GM19438 (cell line): ENCODE data around the gene SRD5A2.

ENCODE experiments used
- ATAC-seq: cut with Tn5 transposase; IDR thresholded peaks from one replicate; pipeline ENCODE4 v1.9.1; 2021; ENCODE audit warnings: low read depth; ENCODE audit not compliant: unreplicated experiment

Gene SRD5A2, protein sequence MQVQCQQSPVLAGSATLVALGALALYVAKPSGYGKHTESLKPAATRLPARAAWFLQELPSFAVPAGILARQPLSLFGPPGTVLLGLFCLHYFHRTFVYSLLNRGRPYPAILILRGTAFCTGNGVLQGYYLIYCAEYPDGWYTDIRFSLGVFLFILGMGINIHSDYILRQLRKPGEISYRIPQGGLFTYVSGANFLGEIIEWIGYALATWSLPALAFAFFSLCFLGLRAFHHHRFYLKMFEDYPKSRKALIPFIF

DNA sequence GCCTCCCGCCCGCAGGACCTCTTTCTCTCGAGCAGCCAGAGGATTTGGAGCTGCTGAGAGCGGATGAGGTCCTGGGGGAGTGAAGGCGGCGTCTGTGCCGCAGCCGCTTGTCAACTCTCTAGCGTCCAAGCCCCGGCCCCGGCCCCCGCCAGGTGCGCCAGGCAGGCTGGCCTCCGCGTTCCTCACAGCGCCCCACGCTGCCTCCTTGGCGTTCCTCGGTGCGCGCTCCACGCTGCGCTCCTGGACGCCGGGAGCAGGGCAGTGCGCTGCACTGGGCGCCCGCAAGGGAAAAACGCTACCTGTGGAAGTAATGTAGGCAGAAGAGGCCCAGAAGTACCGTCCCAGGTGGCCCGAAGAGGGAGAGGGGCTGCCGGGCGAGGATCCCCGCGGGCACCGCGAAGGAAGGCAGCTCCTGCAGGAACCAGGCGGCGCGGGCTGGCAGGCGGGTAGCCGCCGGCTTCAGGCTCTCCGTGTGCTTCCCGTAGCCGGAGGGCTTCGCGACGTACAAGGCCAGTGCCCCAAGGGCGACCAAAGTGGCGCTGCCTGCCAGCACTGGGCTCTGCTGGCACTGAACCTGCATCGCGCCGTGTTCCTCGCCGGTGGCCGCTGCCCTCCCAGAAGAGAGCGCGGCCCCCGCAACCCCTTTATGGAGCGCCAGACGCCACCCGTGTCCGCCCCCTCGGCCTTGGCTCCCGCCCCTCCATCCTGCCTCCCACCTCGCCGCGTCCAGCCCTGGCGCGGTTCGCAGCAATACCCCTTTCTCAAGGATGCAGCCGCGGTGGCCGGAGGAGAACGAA is at the start of gene SRD5A2:
TSS of gene SRD5A2 (minus strand) at position 618 of the 797 bp plus-strand sequence. CDS start at position 580, 38 bp downstream.
- no peak for ATAC-seq

DNA sequence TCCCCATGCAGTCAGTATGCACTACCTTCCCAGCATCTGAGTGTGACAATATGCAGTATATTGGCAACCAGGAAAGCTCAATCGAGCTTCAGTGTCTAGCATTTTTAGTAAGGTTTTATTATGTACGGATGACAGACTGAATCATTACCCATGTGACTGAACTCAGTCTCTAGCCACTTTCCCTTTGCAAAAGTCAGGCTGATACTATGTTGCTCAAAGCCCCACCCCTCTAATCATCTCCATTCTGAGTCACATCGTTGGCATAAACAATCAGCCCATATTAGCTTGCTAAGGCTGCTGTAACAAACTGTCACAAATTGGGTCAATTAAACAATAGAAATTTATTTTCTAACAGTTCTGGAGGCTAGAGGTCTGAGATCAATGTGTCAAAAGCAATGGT is 25.8 kb upstream of the SRD5A2 start:
- ATAC-seq = no peak

DNA sequence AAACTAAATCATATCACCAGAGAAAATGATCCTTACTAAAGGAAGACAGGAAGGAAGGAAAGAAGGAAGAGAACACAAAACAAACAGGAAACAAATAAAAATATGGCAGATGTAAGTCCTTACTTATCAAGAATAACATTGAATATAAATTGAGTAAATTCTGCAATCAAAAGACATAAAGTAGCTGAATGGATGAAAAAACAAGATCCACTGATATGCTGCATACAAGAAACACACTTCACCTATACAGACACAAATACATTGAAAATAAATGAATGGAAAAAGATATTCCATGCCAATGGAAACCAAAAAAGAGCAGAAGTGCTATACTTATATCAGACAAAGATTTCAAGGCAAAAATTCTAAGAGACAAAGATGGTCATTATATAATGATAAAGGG is 18.0 kb upstream of the SRD5A2 start:
- no peak for ATAC-seq

DNA sequence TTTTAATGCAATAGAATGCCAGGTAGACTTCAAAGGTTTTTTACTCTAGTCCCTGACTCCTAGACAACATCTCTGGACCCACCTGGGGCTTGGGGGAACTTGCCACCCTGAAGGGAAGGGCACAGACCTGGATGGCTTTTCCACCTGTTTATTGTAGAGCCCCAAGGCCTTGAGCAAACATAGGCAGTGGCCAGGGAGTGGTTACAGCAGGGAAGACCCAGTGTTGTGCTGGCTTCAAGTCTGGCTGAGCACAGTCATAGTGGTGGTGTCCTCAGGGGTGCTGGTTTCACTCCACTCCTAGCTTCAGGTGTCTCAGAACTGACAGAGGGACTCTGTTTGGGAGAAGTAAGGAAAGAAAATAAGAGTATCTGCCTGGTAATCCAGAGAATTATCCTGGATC is 5.5 kb upstream of the SRD5A2 start:
- ATAC-seq = no peak

DNA sequence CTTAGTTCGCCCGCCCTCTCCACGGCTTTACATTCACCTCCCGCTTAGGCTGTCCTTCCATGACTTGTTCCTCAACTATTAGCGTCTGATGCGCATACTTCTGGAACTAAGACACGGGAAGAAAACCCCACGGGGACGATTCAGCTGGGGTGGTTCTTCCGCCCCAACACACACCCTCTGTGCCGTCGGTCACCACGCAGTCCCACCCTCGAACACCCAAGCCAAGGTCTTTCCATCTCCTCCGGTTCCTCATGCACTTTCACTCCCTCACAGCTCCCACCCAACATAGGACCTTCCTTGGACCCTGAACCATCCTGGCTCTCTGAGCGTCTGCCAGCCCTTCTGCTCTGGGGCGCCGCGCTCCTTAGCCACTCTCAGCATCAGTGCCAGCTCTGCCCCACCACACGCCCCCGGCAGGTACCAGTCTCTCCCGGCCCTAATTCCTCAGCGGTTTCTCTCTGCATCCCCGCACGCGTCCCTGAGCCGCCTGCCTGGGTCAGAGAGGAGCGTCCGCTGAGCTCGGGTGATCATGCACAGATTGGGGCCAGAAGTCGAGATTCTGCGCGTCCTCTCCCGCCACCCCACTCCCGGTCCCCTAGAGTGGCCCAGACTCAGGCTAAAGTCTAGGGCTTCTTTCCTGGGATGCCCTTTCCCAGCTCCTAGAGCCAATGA is 522 bp upstream of the SRD5A2 start:
- no peak for ATAC-seq

DNA sequence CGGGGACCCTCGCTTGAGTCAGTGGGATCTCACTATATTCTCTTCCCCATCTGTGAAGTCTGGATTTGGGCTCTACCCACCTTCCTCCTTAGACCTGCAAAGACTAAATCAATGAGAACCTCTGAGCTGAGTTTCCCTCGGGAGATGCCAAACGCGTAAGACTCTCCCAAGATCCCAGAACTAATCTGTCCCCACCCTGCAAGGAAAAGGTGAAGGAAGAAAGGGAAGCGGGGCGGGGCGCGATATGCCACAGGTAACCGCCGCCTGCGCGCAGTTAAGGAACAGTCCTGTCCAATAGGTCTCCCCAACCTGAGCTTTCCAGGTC is 780 bp downstream of the SRD5A2 start:
- ATAC-seq = no peak

DNA sequence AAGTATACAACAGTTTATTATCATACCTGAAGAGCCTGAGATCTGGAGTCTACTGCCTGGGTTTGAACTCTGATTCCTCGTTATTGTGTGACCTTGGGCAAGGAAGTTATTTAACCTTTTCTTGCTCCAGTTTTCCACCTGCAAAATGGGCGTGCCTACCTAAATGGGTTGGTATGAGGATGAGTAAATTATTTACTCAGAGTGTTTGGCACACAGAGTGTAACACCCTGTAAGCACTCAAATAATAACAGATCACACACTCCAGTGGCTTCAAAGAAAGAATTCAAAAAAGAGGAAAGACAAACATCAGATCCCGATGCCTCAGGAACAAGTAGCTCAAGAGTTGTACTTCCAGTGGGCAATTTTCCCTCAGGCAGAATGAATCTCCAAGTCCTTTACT is 2.4 kb downstream of the SRD5A2 start:
- no peak for ATAC-seq

DNA sequence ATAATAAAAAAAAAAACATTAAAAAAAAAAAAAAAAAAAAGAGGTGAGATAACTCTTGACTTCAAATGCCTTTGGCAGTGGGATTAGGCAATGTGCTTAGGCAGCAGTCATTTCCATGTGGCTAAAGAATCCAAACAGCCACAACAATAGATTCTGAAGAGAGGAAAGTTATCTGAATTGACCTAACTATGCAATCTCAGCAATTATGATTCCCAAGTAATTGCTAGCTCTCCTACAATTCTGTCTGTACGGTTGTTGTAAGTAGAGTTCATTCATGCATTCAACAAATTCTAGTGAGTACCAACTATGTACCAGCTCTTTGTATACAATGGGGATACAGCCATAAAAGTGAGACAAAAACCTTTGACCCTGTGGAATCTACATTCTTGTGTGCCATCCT is 3.6 kb downstream of the SRD5A2 start:
- ATAC-seq = no peak

DNA sequence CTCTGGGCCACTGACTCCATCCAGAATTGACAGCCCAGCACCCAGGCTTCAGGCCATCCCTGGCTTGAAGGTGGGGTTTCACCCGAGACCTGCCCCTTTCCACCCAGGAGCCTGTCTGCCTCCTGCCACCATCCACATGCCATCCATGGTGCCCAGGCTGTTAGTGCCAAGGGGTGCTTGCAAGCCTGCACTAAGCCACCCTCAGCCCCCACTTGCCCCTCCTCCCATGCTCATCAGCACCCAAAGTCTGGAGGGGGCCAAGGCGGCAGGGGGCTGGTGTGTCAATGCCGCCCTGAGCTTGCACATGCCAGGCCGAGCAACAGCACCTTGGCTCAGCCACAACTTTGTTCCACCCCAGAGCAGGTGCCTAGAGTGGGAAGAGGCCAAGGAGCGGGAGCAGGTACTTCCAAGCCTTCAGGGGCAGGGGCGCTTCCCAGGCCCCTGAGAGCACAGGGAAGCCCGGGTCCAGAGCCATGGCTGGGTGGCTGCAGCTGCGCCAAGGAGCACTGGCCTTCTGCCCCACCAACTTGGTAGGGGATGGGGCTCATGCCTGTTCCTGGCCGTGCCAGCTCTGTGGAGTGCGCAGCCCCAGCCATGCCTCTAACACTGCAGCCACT is 12.0 kb downstream of the SRD5A2 start:
- no peak for ATAC-seq

DNA sequence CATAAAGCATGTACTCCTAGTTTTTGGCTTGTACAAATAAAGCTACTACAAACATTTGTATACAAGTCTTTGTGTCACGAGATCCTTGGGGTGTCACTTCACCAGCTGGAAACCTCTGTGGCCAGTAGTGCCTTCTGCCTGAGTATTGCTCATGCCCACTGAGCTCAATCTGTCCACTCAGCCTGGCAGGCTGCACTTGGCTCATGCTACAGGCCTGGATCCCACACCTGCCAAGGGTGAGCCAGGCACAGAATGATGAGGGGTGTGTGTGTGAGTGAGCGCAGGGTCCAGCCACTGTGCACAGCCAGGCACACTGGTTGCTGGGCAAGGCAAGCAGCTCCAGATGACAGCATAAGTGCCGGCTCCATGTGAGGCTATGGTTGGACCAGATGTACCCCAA is 13.1 kb downstream of the SRD5A2 start:
- no peak for ATAC-seq

DNA sequence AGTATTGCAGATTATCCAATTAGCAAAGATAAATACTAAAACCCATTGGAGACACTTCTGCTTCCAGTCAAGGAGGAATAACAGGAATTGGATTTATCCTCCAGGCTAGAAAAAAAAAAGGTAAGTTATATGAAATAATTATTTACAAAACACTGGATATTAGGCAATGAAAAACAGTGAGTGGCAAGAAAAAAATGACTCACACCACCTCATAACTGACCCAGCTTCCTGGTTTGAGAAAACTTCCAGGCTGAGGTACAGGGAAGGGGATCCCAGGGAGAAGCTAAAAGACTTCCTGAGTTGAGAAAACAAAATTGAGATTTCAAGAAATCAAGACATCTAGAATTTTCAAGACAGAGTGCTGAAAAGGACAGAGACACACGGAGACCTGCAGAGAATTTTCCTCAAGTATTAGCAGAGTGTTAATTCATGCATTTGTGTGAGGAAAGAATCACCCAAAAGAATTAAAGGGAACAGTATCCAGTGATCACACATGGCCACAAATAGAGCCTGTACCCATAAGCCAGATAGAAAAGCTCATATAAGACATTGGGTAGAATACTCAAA is 17.4 kb downstream of the SRD5A2 start:
- no peak for ATAC-seq

DNA sequence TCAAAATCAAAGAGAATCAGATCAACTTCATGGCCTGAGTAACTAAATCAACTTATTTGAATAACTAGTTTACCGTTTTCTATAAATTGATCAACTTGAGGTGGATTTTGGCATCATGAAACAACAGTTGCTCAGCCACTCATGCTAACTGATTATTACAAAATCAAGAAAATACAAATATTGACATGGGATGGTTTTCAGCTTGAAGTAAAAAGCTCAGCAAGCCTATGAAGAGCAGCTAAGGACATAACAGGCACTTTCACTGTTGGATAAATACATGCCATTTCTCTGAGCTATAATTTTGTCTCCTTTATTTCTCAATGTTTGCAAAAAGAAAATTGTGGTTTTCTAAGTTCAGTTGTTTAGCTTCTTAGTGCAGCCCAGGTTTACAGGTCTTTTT is 18.9 kb downstream of the SRD5A2 start:
- ATAC-seq = no peak

DNA sequence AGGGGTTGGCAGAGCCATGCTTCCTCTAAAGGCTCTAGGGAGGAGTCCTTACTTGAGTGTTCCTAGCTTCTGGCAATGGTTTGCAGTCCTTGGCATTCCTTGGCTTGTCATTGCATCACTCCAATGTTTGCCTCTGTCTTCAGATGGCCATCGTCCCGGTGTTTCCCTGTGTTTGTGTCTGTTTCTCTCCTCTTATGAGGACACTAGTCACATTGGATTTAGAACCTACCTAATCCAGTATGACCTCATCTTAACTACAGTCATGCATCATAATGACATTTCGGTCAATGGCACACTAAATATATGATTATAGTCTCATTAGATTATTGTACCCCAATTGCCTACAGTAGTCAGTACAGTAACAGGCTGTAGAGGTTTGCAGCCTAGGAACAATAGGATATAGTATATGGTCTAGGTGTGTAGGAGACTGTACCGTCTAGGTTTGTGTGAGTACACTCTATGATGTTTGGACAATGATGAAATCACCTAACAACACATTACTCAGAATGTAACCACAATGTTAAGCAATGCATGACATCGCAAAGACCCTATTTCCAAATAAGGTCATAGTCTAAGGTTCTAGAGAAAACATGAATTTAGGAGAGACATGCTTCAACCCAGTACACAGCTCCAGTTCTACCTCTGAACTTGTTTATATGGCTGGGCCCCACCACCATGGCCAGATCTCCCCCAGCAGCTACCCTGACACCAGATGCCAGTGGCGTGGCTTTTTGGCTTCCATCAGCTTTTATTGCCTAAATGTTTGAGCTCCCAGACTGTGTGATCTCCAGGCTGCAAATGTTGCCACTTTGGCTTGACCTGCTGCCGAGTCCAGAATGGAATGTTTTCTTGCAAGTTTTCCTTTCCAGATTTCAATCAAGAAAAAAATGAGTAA is 22.1 kb downstream of the SRD5A2 start:
- no peak for ATAC-seq

DNA sequence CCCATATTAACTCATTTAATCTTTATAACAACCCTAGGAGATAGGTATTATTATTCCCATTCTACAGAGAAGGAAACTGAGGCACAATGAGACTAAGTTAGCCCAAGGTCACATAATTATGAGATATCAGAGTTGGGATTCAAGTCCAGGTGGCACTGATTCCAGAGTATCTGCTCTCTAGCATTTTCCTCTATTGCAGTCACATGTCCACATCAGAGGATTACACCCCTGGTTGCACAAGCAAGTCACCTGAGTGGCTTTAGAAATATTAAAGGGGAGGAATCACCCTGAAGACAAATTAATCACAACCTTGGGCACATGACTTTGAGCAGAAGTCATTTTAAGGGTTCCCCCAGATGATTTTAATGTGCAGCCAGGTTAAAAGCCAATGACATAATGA is 23.8 kb downstream of the SRD5A2 start:
- ATAC-seq = no peak

DNA sequence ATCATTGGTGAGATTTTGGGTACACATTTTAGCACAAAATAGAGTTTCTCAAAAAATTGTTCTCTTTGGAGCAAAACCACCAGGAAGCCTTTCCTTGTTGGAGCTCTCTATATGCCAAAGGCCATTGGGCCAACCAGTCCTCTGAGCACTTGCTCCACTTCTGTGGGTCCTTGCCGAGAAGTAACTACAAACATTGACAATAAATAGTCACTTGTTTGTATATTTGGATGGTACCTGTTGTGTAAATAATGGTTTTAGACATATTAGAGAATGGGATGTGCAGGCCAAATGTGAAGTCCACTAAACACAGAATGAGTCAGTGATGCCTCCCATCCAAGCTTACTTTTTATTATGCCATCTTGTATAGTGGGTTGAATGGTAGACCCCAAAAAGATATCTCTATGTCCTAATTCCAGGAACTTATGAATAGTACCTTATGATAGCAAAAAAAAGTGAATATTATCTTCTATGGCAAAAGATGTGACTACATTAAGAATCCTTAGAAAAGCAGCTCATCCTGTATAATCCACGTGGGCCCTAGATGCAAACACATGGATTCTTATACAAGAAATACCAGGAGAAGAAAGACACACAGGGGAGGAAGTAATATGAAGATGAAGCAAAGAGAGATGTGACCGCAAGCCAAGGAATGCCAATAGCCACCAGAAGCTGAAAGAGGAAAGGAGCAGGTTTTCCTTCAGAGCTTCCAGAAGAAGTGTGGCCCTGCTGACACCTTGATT is 24.6 kb downstream of the SRD5A2 start:
- no peak for ATAC-seq

DNA sequence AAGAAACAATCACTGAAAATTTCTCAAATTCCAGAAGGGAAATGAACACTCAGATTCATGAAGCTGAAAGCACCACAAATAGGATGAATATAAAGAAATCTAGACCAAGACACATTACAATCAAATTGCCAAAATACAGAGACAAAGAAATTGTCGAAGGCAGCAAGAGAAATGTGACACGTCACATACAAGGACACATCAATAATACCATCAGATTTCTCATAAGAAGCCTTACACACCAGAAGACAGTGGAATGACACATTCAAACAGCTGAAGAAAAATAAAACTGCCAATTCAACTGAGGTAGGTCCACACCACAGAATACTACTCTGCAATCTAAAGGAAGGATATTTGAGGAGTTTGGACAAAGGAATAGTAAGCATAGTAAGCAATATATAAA is 27.4 kb downstream of the SRD5A2 start:
- ATAC-seq = no peak

DNA sequence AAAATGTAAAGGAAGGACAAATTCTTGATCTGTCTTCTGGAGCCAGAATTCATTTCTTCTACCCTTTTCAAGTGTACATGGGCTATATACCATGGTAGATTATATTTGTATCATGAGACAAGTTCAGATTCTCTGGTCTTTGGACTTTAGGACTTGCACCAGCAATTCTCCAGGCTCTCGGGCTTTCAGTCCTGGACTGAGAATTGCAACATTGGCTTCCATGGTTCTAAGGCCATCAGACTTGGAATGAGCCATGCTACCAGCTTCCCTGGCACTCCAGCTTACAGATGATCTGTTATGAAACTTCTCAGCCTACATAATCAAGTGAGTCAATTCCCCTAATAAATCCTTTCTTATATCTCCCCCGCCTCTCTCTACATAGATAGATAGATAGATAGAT is 33.3 kb downstream of the SRD5A2 start:
- no peak for ATAC-seq

DNA sequence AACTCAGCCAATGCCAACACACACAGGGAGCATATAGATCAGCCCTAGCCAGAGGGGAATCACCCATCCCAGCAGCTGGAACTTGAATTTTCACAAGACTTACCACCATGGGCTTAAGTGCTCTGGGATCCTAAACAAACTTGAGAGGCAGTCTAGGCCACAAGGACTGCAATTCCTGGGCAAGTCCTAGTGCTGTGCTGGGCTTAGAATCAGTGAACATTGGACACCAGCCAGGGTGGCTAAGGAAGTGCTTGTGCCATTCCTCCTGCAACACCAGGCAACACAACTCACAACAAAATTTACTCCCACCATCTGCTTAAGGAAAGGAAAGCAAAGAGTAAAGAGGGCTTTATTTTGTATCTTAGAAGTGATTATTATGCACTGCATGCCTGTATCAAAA is 38.9 kb downstream of the SRD5A2 start:
- ATAC-seq = no peak

DNA sequence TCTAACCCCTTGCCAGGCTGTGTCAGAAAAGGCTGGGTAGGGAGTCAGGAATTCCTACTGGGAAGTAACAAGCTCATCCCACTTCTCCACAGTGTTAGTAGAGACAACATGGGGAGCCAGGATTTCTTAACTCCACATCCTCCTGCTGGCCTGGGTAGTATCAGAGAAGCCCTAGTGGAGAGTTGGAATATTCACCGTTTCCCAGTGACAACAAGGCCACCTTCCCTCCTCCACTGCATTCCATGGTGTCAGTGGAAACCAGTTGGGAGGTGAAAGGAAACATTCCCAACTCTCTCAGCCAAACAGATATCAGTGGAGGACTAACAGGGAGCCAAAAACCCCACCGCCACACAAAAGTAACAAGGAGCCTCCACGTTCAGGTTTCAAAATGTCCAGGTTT is 41.2 kb downstream of the SRD5A2 start:
- ATAC-seq = no peak
